GM21515 (cell line): ENCODE data around the gene MAP2K6.
A peak's percentile ranks its signal among the peaks of the same experiment; 100 is the strongest.

ENCODE experiments used
- ATAC-seq: cut with Tn5 transposase; IDR thresholded peaks from one replicate; pipeline ENCODE4 v1.9.1; 2021; ENCODE audit not compliant: unreplicated experiment

MAP2K6 gene

GRCh38 chr17:69528035-69528434 is 113.5 kb downstream of the MAP2K6 start:
- ATAC-seq, result no peak

DNA sequence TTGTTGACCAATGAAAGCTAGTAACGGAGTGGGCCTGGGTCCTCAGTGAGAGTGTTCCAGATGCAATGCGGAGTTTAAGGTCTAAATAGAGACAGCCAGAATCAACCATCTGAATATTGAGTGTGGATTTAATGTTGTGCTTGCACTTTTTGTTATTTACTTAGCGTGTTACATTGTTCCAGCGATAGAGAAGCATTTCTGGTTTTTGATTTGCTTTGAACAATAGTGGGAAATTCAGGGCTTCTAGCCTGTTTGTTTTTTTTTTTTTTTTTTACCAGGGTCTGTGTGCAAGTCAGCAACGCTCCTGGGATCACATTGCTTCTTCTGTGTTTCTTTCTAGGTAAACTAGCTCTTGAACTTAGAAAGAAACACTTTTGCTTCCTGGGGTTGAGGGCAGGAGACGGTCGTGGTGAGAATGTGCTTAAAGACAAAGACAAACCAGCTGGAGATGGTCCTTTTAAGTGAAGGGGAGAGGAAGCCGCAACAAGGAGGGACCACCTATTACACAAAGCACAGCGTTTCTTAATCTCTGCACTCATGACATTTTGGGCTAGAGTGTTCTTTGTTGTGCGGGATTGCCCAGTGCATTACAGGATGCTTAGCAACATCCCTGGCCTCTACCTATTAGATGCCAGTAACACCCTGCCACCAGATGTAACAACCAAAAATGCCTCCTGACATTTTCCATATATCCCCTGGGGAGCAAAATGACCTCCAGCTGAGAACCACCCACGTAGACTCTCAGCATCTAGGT is 119.2 kb downstream of the MAP2K6 start:
- ATAC-seq, result no peak

DNA sequence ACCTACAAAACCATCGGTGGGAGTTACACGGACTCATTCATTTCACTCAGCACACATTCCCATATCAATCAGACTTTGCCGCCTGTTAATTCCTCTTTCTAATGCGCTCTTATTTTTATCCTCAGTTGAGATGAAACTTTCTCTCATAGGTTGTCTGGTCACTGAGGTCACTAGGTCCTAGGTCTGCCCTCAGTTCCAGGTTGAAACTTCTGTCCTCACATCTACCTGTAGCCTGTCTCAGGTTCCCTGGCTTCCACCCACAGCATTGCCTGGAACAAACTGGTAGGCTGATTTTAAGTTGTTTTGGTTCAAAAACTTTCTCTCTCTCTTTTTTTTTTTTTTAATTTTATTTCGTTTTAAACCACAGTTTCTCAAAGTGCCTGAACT is 119.7 kb downstream of the MAP2K6 start:
- no peak for ATAC-seq

DNA sequence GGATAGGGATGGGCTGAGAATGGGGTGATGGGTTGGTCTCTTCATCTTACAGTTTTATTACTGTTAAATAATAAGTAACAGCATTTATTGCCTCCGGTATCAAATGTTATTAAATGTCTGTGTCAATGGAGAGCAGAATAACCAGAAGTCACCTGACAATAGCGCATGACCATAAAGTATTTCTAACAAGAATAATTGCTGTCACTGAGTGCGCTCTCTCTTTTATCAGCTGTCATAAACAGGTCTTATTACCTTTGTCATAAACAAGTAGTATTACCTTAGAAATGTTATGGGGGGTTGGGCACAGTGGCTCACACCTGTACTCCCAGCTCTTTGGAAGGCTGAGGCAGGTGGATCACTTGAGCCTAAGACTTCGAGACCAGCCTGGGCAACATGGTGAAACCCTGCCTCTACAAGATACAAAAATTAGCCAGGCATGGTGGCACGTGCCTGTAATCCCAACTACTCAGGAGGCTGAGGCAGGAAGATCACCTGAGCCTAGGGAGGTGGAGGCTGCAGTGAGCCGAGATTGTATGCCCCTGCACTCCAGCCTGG is 120.6 kb downstream of the MAP2K6 start:
- no peak for ATAC-seq

DNA sequence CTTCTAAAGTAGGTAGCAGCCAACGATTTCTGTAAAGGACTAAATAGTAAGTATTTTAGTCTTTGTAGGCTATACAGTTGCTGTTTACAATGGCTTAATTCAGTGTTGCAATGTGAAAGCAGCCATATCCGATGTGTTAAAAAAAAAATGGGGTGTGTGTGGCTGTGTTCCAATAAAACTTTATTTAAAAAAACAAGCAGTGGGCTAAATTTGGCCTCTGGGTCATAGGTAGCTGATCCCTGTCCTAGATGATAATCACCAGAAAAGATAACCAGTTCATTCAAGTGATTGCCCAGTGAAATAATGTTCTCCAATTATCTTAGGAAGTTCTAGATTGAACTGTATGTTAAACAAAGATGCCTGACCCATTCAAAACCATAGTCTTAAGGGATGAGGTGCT is 124.3 kb downstream of the MAP2K6 start:
- ATAC-seq, result no peak

GRCh38 chr17:69539274-69539673 is 124.8 kb downstream of the MAP2K6 start:
- ATAC-seq, result no peak

- ATAC-seq, result no peak
These were observed 125.4 kb downstream of the MAP2K6 start for GRCh38 chr17:69539781-69540319.

DNA sequence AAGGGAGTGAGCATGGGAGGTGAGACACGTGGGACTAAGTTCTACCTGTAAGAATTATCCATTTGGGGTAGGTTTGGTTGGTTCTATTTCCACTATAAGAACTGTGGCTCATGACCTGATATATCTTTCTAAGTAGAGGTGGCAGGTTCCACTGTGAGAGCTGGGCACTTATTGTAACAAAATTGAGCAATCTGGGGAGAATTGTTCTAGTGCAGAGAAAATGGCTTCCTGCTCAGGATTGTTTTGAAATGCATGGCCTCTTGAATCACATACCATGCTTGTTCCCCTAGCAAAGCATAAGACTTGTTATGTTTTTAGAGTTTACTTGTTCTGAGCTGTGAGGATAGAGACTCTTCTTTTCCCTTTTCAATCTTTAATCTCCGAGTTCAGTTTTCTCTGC is 125.9 kb downstream of the MAP2K6 start:
- no peak for ATAC-seq

GRCh38 chr17:69547230-69547629 is 132.7 kb downstream of the MAP2K6 start:
- ATAC-seq, result no peak

GRCh38 chr17:69547947-69548346 is 133.4 kb downstream of the MAP2K6 start:
- peak; percentile 64 for ATAC-seq

GRCh38 chr17:69551212-69552010 is 136.9 kb downstream of the MAP2K6 start:
- no peak for ATAC-seq

- ATAC-seq, result no peak
These were observed 138.6 kb downstream of the MAP2K6 start for GRCh38 chr17:69552986-69553667.

- ATAC-seq, result no peak
These were observed 140.6 kb downstream of the MAP2K6 start for GRCh38 chr17:69555056-69555455.

DNA sequence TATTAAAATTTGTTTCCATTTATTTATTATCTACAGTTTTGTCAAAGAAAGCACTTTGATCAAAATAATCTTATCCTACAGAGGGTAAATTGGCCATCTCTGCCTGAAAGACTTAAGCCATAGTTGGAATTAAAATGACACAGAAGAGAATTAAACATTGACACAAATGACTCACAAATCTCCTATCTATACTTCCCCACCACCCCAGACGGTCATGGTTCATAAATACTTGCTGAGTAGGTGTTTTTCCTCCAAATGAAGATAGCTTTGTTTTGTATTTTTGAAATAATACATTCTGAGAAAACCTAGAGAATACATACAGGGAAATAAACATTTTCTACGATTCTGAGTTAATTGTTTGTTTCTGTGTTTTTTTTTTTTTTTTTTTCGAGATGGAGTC is 142.8 kb downstream of the MAP2K6 start:
- no peak for ATAC-seq

- no peak for ATAC-seq
These were observed 144.3 kb downstream of the MAP2K6 start for GRCh38 chr17:69558796-69559195.

GRCh38 chr17:69560987-69561441 is 146.5 kb downstream of the MAP2K6 start:
- no peak for ATAC-seq

DNA sequence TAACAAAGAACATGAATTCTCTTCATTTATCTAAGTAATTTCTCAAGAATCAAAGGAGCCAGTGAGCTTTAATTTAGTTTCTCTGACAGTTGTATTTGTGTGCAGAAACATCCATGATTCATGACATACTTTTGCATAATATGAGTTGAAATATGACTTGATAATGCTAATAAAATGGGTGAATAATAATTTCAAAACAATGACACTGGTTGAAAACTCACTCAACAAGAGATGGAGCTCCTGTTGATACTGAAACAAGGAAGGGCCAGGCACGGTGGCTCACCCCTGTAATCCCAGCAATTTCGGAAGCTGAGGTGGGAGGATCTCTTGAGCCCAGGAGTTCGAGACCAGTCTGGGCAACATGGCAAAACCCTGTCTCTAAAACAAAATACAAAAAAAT is 147.0 kb downstream of the MAP2K6 start:
- ATAC-seq, result no peak

GRCh38 chr17:69565447-69565846 is 150.9 kb downstream of the MAP2K6 start:
- no peak for ATAC-seq

- no peak for ATAC-seq
These were observed 152.6 kb downstream of the MAP2K6 start for GRCh38 chr17:69567130-69567529.

DNA sequence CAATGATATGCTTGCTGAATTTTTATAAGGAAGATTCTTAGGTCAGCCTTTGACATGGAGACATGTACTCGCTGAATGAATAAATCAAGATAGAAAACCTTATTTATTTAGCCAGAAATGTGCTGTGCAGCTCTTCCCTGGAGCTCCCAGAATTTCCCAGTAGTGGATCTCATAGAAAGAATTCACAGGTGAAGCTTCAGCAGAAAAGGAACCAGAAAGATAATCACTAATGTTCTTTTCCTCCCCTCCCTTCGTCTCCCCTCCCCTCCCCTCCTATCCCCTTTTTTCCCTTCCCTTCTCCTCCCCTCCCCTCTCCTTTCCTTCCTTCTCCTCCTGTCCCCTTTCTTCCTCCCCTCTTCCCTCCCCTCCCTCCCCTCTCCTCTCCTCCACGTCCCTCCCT is 158.2 kb downstream of the MAP2K6 start:
- no peak for ATAC-seq

DNA sequence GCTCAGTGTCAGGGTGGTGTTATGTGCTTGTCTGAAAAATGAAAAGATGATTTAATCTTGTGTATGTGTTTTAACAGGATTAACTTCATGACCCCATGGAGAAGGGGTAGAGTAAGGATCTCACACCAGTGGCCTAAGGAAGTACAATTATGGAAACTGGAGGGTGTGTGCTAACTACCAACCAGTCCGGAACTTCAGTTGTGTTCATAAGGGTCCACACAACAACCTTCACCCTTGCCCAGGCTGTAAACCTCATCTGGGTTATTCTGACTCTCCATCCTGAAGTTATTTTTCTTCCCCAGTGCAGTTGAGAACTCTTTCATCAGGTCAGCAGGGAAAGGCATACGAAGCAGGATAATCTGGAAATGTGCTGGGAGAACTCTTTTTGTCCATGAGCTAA is 158.9 kb downstream of the MAP2K6 start:
- no peak for ATAC-seq
